ENCODE results near the gene RBM22.

The RBM22 gene

GRCh38 chr5:150662731-150663516, 37.9 kb downstream of the RBM22 start:
- H3K27me3 ChIP-seq (ENCODE audit: insufficient read depth, low read depth, severe bottlenecking), result no peaks in the 10 kb centered on the region
- no peak overlapping the region for H3K4me3 ChIP-seq (ENCODE audit: low read depth, low read length)
- no peaks in the 10 kb centered on the region for H3K36me3 ChIP-seq
- no peak for DNase-seq
- no peaks in the 10 kb centered on the region for H3K9me3 ChIP-seq (ENCODE audit: severe bottlenecking)
- H3K27ac ChIP-seq, result no peak overlapping the region
- TF ChIP-seq, protein P1, sequence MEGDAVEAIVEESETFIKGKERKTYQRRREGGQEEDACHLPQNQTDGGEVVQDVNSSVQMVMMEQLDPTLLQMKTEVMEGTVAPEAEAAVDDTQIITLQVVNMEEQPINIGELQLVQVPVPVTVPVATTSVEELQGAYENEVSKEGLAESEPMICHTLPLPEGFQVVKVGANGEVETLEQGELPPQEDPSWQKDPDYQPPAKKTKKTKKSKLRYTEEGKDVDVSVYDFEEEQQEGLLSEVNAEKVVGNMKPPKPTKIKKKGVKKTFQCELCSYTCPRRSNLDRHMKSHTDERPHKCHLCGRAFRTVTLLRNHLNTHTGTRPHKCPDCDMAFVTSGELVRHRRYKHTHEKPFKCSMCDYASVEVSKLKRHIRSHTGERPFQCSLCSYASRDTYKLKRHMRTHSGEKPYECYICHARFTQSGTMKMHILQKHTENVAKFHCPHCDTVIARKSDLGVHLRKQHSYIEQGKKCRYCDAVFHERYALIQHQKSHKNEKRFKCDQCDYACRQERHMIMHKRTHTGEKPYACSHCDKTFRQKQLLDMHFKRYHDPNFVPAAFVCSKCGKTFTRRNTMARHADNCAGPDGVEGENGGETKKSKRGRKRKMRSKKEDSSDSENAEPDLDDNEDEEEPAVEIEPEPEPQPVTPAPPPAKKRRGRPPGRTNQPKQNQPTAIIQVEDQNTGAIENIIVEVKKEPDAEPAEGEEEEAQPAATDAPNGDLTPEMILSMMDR (IDR thresholded peaks at IDR 0.05; ENCODE audit: low read depth, low read length), result no peak

- Histone ChIP-seq H3K4me3 (ENCODE audit: low read depth, low read length) (no peak overlapping the region), H3K36me3 (no peaks in the 10 kb centered on the region), H3K27ac (no peak overlapping the region), H3K27me3 (ENCODE audit: insufficient read depth, low read depth, severe bottlenecking) (no peaks in the 10 kb centered on the region), H3K9me3 (ENCODE audit: severe bottlenecking) (no peaks in the 10 kb centered on the region)
- no peak for DNase-seq
- TF ChIP-seq, protein P1 (IDR thresholded peaks at IDR 0.05; ENCODE audit: low read depth, low read length), result no peak
Observed at GRCh38 chr5:150661821-150662596, 38.9 kb downstream of the RBM22 start.

DNA sequence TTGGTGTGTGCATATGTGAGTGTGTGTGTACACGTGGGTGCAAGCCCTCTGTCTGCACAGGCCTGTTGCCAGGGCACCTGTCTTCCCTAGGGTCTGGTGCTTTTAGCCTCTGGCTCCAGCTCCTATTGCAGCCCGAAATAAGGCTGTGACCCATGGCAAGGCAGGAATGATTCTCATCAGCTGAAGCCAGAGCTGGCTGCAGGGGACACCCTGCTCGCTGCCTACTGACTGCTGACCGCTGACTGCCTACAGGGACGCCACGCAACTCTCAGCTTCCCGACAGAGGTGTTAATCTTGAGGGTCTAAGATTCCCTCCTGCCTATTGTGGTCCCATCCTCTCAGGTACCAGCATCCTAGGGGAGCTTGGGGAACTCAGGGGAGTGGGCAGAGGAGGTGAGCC, 39.8 kb downstream of the RBM22 start, which contains the start of gene MYOZ3:
TSS of gene MYOZ3 (plus strand) at position 166 of the 400 bp plus-strand sequence. CDS start 1,691 bp downstream, outside the sequence.
- TF ChIP-seq, protein P1 (IDR thresholded peaks at IDR 0.05; ENCODE audit: low read depth, low read length), result no peak
- no peaks in the 10 kb centered on the region for H3K36me3 ChIP-seq

GRCh38 chr5:150660108-150660831, 40.6 kb downstream of the RBM22 start:
- Histone ChIP-seq H3K36me3 (no peaks in the 10 kb centered on the region), H3K27me3 (ENCODE audit: insufficient read depth, low read depth, severe bottlenecking) (no peaks in the 10 kb centered on the region), H3K27ac (no peak overlapping the region), H3K9me3 (ENCODE audit: severe bottlenecking) (no peaks in the 10 kb centered on the region), H3K4me3 (ENCODE audit: low read depth, low read length) (no peak overlapping the region)
- TF ChIP-seq, protein P1 (IDR thresholded peaks at IDR 0.05; ENCODE audit: low read depth, low read length), result no peak
- DNase-seq, result no peak

More for the DNA sequence above, 39.8 kb downstream of the RBM22 start, which contains the start of gene MYOZ3:
- Histone ChIP-seq H3K9me3 (ENCODE audit: severe bottlenecking) (no peaks in the 10 kb centered on the region), H3K27ac (no peak within 1 kb of the TSS), H3K4me3 (ENCODE audit: low read depth, low read length) (no peak within 1 kb of the TSS), H3K27me3 (ENCODE audit: insufficient read depth, low read depth, severe bottlenecking) (no peaks in the 10 kb centered on the region)
- DNase-seq, result no peak

DNA sequence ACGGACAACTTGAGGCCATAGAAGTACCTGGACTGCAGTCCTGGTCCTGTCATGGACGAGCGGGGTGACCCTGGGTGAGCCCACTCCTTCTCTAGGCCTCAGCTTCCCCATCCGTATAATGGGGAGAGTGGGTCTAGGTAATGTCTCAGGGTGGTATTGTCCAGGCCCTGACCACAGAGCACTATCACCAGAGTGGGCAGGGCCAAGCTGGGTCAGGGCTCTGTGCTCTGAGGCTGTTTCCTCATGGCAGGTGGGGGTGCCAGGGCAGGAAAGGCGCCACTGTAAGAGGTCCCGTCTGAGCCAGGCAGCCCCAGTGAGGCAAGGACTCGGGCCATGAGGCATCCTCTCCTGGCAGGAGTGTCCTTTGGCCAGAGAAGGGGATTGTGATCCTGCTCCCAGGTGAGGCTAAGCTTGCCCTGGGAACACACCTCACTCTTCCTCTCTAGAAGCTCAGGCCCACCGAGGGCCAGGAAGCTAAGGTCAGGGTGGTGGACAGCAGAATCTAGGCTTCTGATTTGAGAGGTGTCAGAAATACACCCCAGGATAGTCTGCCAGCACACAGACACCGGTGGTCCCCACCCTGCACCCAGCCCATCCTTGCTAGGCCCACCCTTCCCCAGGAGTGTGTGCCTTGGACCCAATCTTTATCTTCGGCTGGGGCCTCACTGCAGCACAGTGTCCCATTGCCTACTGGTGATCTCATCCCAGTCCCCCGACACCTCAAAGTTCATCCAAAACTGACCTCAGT, 41.3 kb downstream of the RBM22 start:
- no peak overlapping the region for H3K4me3 ChIP-seq (ENCODE audit: low read depth, low read length)
- TF ChIP-seq, protein P1 (IDR thresholded peaks at IDR 0.05; ENCODE audit: low read depth, low read length), result no peak
- H3K9me3 ChIP-seq (ENCODE audit: severe bottlenecking), result no peaks in the 10 kb centered on the region
- H3K36me3 ChIP-seq, result no peaks in the 10 kb centered on the region
- no peak for DNase-seq
- H3K27ac ChIP-seq, result no peak overlapping the region
- H3K27me3 ChIP-seq (ENCODE audit: insufficient read depth, low read depth, severe bottlenecking), result no peaks in the 10 kb centered on the region

All from WERI-Rb-1 (cell line).